HepG2 (cell line): ENCODE data around the gene ABCG8. TPM values are rescaled to one million over a fixed set of nuclear protein-coding genes. Genes with fewer than 3 reads are reported as not detected.

ENCODE experiments used
- ATAC-seq: fragments of 200-7000 bp; cut with Tn5 transposase; 3 replicates; pipeline ENCODE4 v1.9.1; 2020; ENCODE audit warnings: mild to moderate bottlenecking, moderate library complexity
- BruUV-seq: library from RNA; stranded (reverse); fragments of 400-500 nt; replicated peaks from 2 replicates; lab custom pipeline; 2021; lab: Mats Ljungman, UMichigan
- CTCF ChIA-PET: fragments of 300-600 bp; formaldehyde crosslinking; extraction: SDS; loops from one replicate; lab custom pipeline; 2021; ENCODE audit warnings: low total read pairs, inconsistent platforms, low intra/inter-chr PET ratio; lab: Yijun Ruan, JAX
- POLR2A ChIA-PET: fragments of 350-600 bp; sonication (Branson Sonifier 250); formaldehyde crosslinking; loops from one replicate; lab custom pipeline; 2020; ENCODE audit warnings: antibody characterized with exemption, inconsistent platforms; lab: Yijun Ruan, JAX
- DNase-seq: peaks from one replicate; pipeline ENCODE4 v3.0.0-alpha.2; 2015; ENCODE audit warnings: low spot score
- FAIRE-seq: peaks from 3 replicates; lab custom pipeline; 2011; peaks lifted over from hg19 to GRCh38; lab: Jason Lieb, UNC
- H2AFZ ChIP-seq: one replicate; pipeline ENCODE4 v1.6.1; 2011; ENCODE audit warnings: low read length, inconsistent platforms
- H3K27ac ChIP-seq: fragments of 300-600 bp; 3 replicates; pipeline ENCODE4 v1.8.0; 2011; ENCODE audit warnings: mixed run types, mild to moderate bottlenecking, mixed read lengths, low read length, inconsistent platforms; ENCODE audit not compliant: insufficient read depth; ENCODE audit errors: extremely low read length
- H3K27me3 ChIP-seq, 2 experiments: fragments of 200-600 bp in 1 of 2; 2 replicates in 1 of 2; 3 replicates in 1 of 2; pipeline versions ENCODE4 v1.6.0 to v1.8.0; 2011; ENCODE audit warnings: low read length in 2 of 2, mild to moderate bottlenecking in 2 of 2, moderate library complexity in 2 of 2, inconsistent platforms in 1 of 2; ENCODE audit not compliant: insufficient read depth in 2 of 2, control insufficient read depth in 1 of 2
- H3K36me3 ChIP-seq, 2 experiments: fragments of 200-600 bp in 1 of 2; replicated peaks in 1 of 2; 2 replicates in 1 of 2; 3 replicates in 1 of 2; pipeline versions ENCODE4 v1.5.1 to v1.8.0; 2011; ENCODE audit warnings: low read length in 2 of 2, inconsistent platforms in 1 of 2; ENCODE audit not compliant: insufficient read depth in 2 of 2, control insufficient read depth in 1 of 2
- H3K4me1 ChIP-seq: 2 replicates; pipeline ENCODE4 v1.5.1; 2012; ENCODE audit warnings: low read length, inconsistent platforms; ENCODE audit not compliant: insufficient read depth
- H3K4me2 ChIP-seq: 2 replicates; pipeline ENCODE4 v1.6.0; 2011; ENCODE audit warnings: low read depth, low read length, inconsistent platforms
- H3K4me3 ChIP-seq, 3 experiments: fragments of 200-600 bp in 1 of 3; sonication (generic), shearing (Covaris generic) in 1 of 3; replicated peaks in 1 of 3; 2 replicates each; pipeline ENCODE4 v1.5.1; 2011 to 2016; ENCODE audit warnings: low read length in 3 of 3, inconsistent platforms in 2 of 3, low read depth in 2 of 3, mild to moderate bottlenecking in 2 of 3, control low read depth in 1 of 3, mixed read lengths in 1 of 3; ENCODE audit not compliant: insufficient read depth in 1 of 3
- H3K79me2 ChIP-seq: one replicate; pipeline ENCODE4 v1.6.1; 2011; ENCODE audit warnings: low read length, inconsistent platforms; ENCODE audit not compliant: insufficient read depth
- H3K9ac ChIP-seq: 2 replicates; pipeline ENCODE4 v1.6.0; 2011; ENCODE audit warnings: mild to moderate bottlenecking, low read depth, low read length, inconsistent platforms; ENCODE audit not compliant: insufficient read depth
- H3K9me3 ChIP-seq: 2 replicates; pipeline ENCODE4 v1.5.1; 2012; ENCODE audit warnings: mild to moderate bottlenecking, low read length
- H4K20me1 ChIP-seq: 2 replicates; pipeline ENCODE4 v1.6.0; 2011; ENCODE audit warnings: inconsistent platforms, mild to moderate bottlenecking, low read length, moderate library complexity; ENCODE audit not compliant: insufficient read depth
- BCL3 ChIP-seq: sonication (generic); formaldehyde crosslinking; IDR thresholded peaks from 2 replicates; pipeline ENCODE4 v1.5.1; 2020; ENCODE audit warnings: mild to moderate bottlenecking, missing genetic modification reagents, moderate library complexity
- BRCA1 ChIP-seq: sonication (generic); formaldehyde crosslinking; IDR thresholded peaks from 2 replicates; pipeline ENCODE4 v1.4.0; 2020; ENCODE audit warnings: missing genetic modification reagents
- KDM3A ChIP-seq: IDR thresholded peaks from 2 replicates; pipeline ENCODE4 v1.6.1; 2018; ENCODE audit warnings: low read depth, missing compliant biosample characterization
- MAF1 ChIP-seq: sonication (generic); formaldehyde crosslinking; IDR thresholded peaks from 2 replicates; pipeline ENCODE4 v1.5.0; 2020; ENCODE audit warnings: missing genetic modification reagents, borderline replicate concordance
- NFE2L2 ChIP-seq: fragments of 150-350 bp; IDR thresholded peaks from 2 replicates; pipeline ENCODE4 v1.6.1; 2014; ENCODE audit warnings: low read length
- NFIB ChIP-seq: sonication (generic); formaldehyde crosslinking; IDR thresholded peaks from 2 replicates; pipeline ENCODE4 v1.9.0; 2021; ENCODE audit warnings: missing genetic modification reagents, mild to moderate bottlenecking, borderline replicate concordance
- PHF21A ChIP-seq: sonication (generic); formaldehyde crosslinking; IDR thresholded peaks from 2 replicates; pipeline ENCODE4 v1.5.0; 2020; ENCODE audit warnings: mild to moderate bottlenecking, missing genetic modification reagents
- PHF8 ChIP-seq: sonication (generic); formaldehyde crosslinking; IDR thresholded peaks from 2 replicates; pipeline ENCODE4 v1.5.0; 2020; ENCODE audit warnings: missing genetic modification reagents
- PITX1 ChIP-seq: sonication (generic); formaldehyde crosslinking; IDR thresholded peaks from 2 replicates; pipeline ENCODE4 v1.5.1; 2020; ENCODE audit warnings: mild to moderate bottlenecking, missing genetic modification reagents
- UBTF ChIP-seq: sonication (generic); formaldehyde crosslinking; IDR thresholded peaks from 2 replicates; pipeline ENCODE4 v1.4.0; 2020; ENCODE audit warnings: mild to moderate bottlenecking, missing genetic modification reagents
- ZNF280B ChIP-seq: sonication (generic); formaldehyde crosslinking; IDR thresholded peaks from 2 replicates; pipeline ENCODE4 v1.5.0; 2020; ENCODE audit warnings: missing genetic modification reagents, mild to moderate bottlenecking, borderline replicate concordance
- ZNF337 ChIP-seq: sonication (generic); formaldehyde crosslinking; IDR thresholded peaks from 2 replicates; pipeline ENCODE4 v1.5.1; 2020; ENCODE audit warnings: missing genetic modification reagents, low read depth, mild to moderate bottlenecking, borderline replicate concordance
- WGBS: methylation state at CpG from one replicate; pipeline ENCODE4 v1.1.6; 2017; ENCODE audit warnings: low lambda C conversion rate; 5-methylcytosine and 5-hydroxymethylcytosine counted together
- in situ Hi-C: cut with HindIII; loops from 2 replicates; pipeline ENCODE4 v1.10.0; 2017; ENCODE audit warnings: low pct_unique_long_range_greater_than_20kb; ENCODE audit not compliant: extremely low pct_ligation_motif_present
- intact Hi-C: fragments of 100-400 bp; cut with micrococcal nuclease; formaldehyde crosslinking; loops from one replicate; pipeline ENCODE4 v1.10.0; 2022; ENCODE audit not compliant: unreplicated experiment
- polyA plus RNA-seq, 8 experiments: library from polyadenylated mRNA; depleted of rRNA in 3 of 8; stranded (reverse) in 7 of 8; unstranded in 1 of 8; fragments of >200 nt; fragmentation: Illumina TruSeq in 4 of 8; extraction: Trizol in 4 of 8; gene quantifications; 2 replicates each; pipeline versions ENCODE4 v1.2.1 to v1.2.3, GENCODE V29; 2011 to 2016; ENCODE audit warnings: low read depth in 4 of 8, missing spikeins in 1 of 8, mixed read lengths in 1 of 8; ENCODE audit not compliant: insufficient read depth in 1 of 8
- total RNA-seq, 5 experiments: library from RNA; depleted of rRNA; stranded (reverse); fragments of >200 nt; fragmentation: Illumina TruSeq; extraction: Trizol; gene quantifications; 2 replicates each; pipeline ENCODE4 v1.2.3, GENCODE V29; 2016; ENCODE audit warnings: low read depth in 1 of 5

ABCG8 gene
- total and polyA plus RNA-seq, 2 of the 13 experiments (the other 11 are each of a cell fraction or from before 2014, with no cell fraction given): 8.1 to 8.8 TPM

GRCh38 chr2:43854671-43855070 lies 15.9 kb downstream of the ABCG8 start:
- H3K4me1 ChIP-seq: no peaks in the 10 kb centered on the region
- no peaks in the 10 kb centered on the region for H4K20me1 ChIP-seq
- H3K27ac ChIP-seq: no peak overlapping the region
- no peak overlapping the region for H3K4me2 ChIP-seq
- in situ Hi-C loops: no loop called here
- H3K9me3 ChIP-seq: no peaks in the 10 kb centered on the region
- H3K36me3 ChIP-seq: peaks cover 9% of the 10 kb centered on the region in 2 experiments; a peak in 4 of 5 replicates
- no peak for FAIRE-seq
- no TSS peak for BruUV-seq
- no peaks in the 10 kb centered on the region for H3K79me2 ChIP-seq
- no peak for ATAC-seq
- no peak overlapping the region for H3K9ac ChIP-seq
- intact Hi-C loops: no loop called here
- no peak overlapping the region for H3K4me3 ChIP-seq
- WGBS: 96% methylated on average over 3 of the region's 3 CpGs
- H2AFZ ChIP-seq: no peak overlapping the region
- no peak for DNase-seq
- no peaks in the 10 kb centered on the region for H3K27me3 ChIP-seq
- ChIA-PET POLR2A (no interaction called here), CTCF (no interaction called here)
- TF ChIP-seq BCL3 (CRISPR knock-in tag) (no peak), UBTF (CRISPR knock-in tag) (no peak), PHF8 (no peak), ZNF280B (CRISPR knock-in tag) (no peak), KDM3A (CRISPR knock-in tag) (no peak), ZNF337 (CRISPR knock-in tag) (no peak), NFIB (CRISPR knock-in tag) (no peak), NFE2L2 (no peak), BRCA1 (CRISPR knock-in tag) (no peak), MAF1 (CRISPR knock-in tag) (no peak), PHF21A (CRISPR knock-in tag) (no peak), PITX1 (CRISPR knock-in tag) (no peak)
